ENCODE results near the gene MMP21.

DNA sequence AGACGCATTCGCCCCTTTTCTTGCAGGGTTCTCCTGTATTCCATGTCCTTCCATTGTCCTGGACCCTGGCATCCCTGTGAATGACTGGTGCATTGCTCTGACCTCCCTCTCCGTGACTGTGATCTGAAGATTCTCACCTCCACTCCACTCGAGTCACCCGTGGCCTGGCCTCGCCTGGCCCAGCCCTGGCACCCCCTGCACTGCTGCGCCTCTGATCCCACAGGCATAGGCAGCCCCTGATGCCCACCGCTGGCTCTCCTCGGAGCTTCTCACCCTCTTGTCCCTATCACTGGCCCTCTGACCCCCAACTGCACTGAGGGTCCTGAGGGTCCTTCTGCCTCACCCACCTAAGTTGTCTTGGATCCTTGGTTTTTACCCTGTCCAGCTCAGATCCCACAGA is 2.2 kb upstream of the MMP21 start:
- no peak for TF ChIP-seq YY1 (IDR thresholded peaks at IDR 0.05; ENCODE audit: insufficient read depth, insufficient read length)
- TF ChIP-seq ZNF274 (IDR thresholded peaks at IDR 0.05; ENCODE audit: low read depth, low read length) = no peak
- TF ChIP-seq SUZ12 (IDR thresholded peaks at IDR 0.05; ENCODE audit: extremely low read depth, insufficient read depth, insufficient read length) = no peak

All from NT2/D1 (cell line).